CD14-positive monocyte (primary cell): Measurements from ENCODE around the gene AOPEP. TPM values are rescaled to one million over a fixed set of nuclear protein-coding genes. Genes with fewer than 3 reads are reported as not detected.

Source experiments
- DNase-seq, 3 donors: peaks; one replicate each; pipeline ENCODE4 v3.0.0-alpha.2; 2011 to 2022
- H2AFZ ChIP-seq: 2 replicates; pipeline ENCODE4 v1.6.0; 2012; ENCODE audit warnings: mild to moderate bottlenecking, low read depth, low read length, inconsistent platforms; ENCODE audit not compliant: insufficient read depth, poor library complexity, severe bottlenecking
- H3K27ac ChIP-seq, 2 donors: 1 replicate in 1 of 2; 2 replicates in 1 of 2; pipeline ENCODE4 v1.5.1; 2012 to 2013; ENCODE audit warnings: low read length in 2 of 2, control low read depth in 1 of 2, inconsistent platforms in 1 of 2, low read depth in 1 of 2, mild to moderate bottlenecking in 1 of 2
- H3K27me3 ChIP-seq, 2 donors: one replicate each; pipeline versions ENCODE4 v1.6.0 to v1.6.1; 2011 to 2013; ENCODE audit warnings: low read length in 2 of 2; ENCODE audit not compliant: control insufficient read depth in 2 of 2, insufficient read depth in 2 of 2
- H3K36me3 ChIP-seq, 2 donors: replicated peaks in 1 of 2; 1 replicate in 1 of 2; 2 replicates in 1 of 2; pipeline versions ENCODE4 v1.5.1 to v1.6.1; 2012 to 2013; ENCODE audit warnings: low read length in 2 of 2, control low read depth in 1 of 2, inconsistent platforms in 1 of 2, mild to moderate bottlenecking in 1 of 2; ENCODE audit not compliant: insufficient read depth in 2 of 2, control insufficient read depth in 1 of 2
- H3K4me1 ChIP-seq, 2 donors: 1 replicate in 1 of 2; 2 replicates in 1 of 2; pipeline versions ENCODE4 v1.5.1 to v1.6.1; 2012 to 2013; ENCODE audit warnings: low read length in 2 of 2, control low read depth in 1 of 2, inconsistent platforms in 1 of 2, mild to moderate bottlenecking in 1 of 2, moderate library complexity in 1 of 2; ENCODE audit not compliant: insufficient read depth in 2 of 2, control insufficient read depth in 1 of 2
- H3K4me2 ChIP-seq: replicated peaks from 2 replicates; pipeline ENCODE3; 2012; ENCODE audit warnings: low read length, moderate library complexity, mild to moderate bottlenecking; ENCODE audit not compliant: poor library complexity, severe bottlenecking; ENCODE audit errors: extremely low read depth
- H3K4me3 ChIP-seq, 3 experiments: fragments of 200-600 bp in 1 of 3; sonication (generic) in 1 of 3; replicated peaks in 1 of 3; 1 replicate in 2 of 3; 2 replicates in 1 of 3; pipeline ENCODE4 v1.5.1; 2011 to 2013; ENCODE audit warnings: low read length in 3 of 3, mild to moderate bottlenecking in 3 of 3, control low read depth in 2 of 3, low read depth in 2 of 3, inconsistent platforms in 1 of 3, moderate library complexity in 1 of 3
- H3K79me2 ChIP-seq: 2 replicates; pipeline ENCODE4 v1.6.0; 2012; ENCODE audit warnings: mild to moderate bottlenecking, control low read depth, inconsistent platforms, low read length, moderate library complexity; ENCODE audit not compliant: insufficient read depth
- H3K9ac ChIP-seq: 2 replicates; pipeline ENCODE4 v1.6.0; 2017; ENCODE audit warnings: low read length, mild to moderate bottlenecking; ENCODE audit not compliant: insufficient read depth, poor library complexity, severe bottlenecking
- H3K9me3 ChIP-seq, 2 donors: replicated peaks in 1 of 2; 1 replicate in 1 of 2; 2 replicates in 1 of 2; pipeline versions ENCODE4 v1.5.1 to v1.6.1; 2012 to 2013; ENCODE audit warnings: low read length in 2 of 2, control low read depth in 1 of 2; ENCODE audit not compliant: control insufficient read depth in 1 of 2, insufficient read depth in 1 of 2
- H4K20me1 ChIP-seq: 2 replicates; pipeline ENCODE4 v1.6.0; 2012; ENCODE audit warnings: mild to moderate bottlenecking, low read length, control low read depth, moderate library complexity; ENCODE audit not compliant: insufficient read depth
- H3K27ac Mint-ChIP-seq, 7 donors: one replicate each; pipeline ENCODE4 v1.8.0; 2020; ENCODE audit warnings: mild to moderate bottlenecking in 7 of 7, mixed read lengths in 7 of 7, moderate library complexity in 6 of 7, inconsistent platforms in 2 of 7
- H3K27me3 Mint-ChIP-seq, 3 donors: one replicate each; pipeline ENCODE4 v1.8.0; 2021 to 2022; ENCODE audit warnings: low read depth in 3 of 3, mild to moderate bottlenecking in 3 of 3, mixed read lengths in 3 of 3, moderate library complexity in 3 of 3, inconsistent platforms in 1 of 3
- H3K36me3 Mint-ChIP-seq, 2 donors: one replicate each; pipeline ENCODE4 v1.8.0; 2020; ENCODE audit warnings: mixed read lengths in 2 of 2, inconsistent platforms in 1 of 2, mild to moderate bottlenecking in 1 of 2
- H3K4me1 Mint-ChIP-seq: one replicate; pipeline ENCODE4 v1.8.0; 2020; ENCODE audit warnings: mild to moderate bottlenecking, mixed read lengths
- H3K4me3 Mint-ChIP-seq, 2 donors: one replicate each; pipeline ENCODE4 v1.8.0; 2020; ENCODE audit warnings: mild to moderate bottlenecking in 2 of 2, mixed read lengths in 2 of 2, moderate library complexity in 1 of 2
- H3K9me3 Mint-ChIP-seq, 7 donors: one replicate each; pipeline ENCODE4 v1.8.0; 2020 to 2022; ENCODE audit warnings: mixed read lengths in 7 of 7, mild to moderate bottlenecking in 6 of 7, moderate library complexity in 6 of 7, inconsistent platforms in 2 of 7
- CTCF ChIP-seq: fragments of 200-600 bp; IDR thresholded peaks from one replicate; pipeline ENCODE4 v1.8.0; 2022; ENCODE audit warnings: antibody characterized with exemption, mild to moderate bottlenecking
- WGBS: methylation state at CpG from one replicate; pipeline ENCODE4 v1.1.5; 2013; ENCODE audit warnings: missing lambda C conversion rate; ENCODE audit not compliant: insufficient coverage; 5-methylcytosine and 5-hydroxymethylcytosine counted together
- intact Hi-C, 2 donors: fragments of 100-400 bp; cut with micrococcal nuclease; formaldehyde crosslinking; loops; one replicate each; pipeline versions ENCODE4 v1.15.0 to v1.15.1; 2023
- polyA plus RNA-seq, 3 donors: library from polyadenylated mRNA; depleted of rRNA in 1 of 3; unstranded in 2 of 3; stranded (reverse) in 1 of 3; fragments of 300-500 nt in 2 of 3; fragments of >200 nt in 1 of 3; fragmentation: Illumina TruSeq in 2 of 3; gene quantifications; 1 replicate in 2 of 3; 2 replicates in 1 of 3; pipeline ENCODE4 v1.2.3, GENCODE V29; 2012 to 2021

Gene AOPEP
- polyA plus RNA-seq, 3 donors, result 3.0 to 4.1 (median 3.1) TPM

GRCh38 chr9:94879230-94879629 lies 152.7 kb downstream of the AOPEP start:
- Histone ChIP-seq H3K9me3 (no peaks in the 10 kb centered on the region), H3K9ac (no peak overlapping the region), H3K27ac (no peak overlapping the region), H3K4me1 (no peaks in the 10 kb centered on the region), H3K4me3 (no peak overlapping the region), H3K79me2 (no peaks in the 10 kb centered on the region), H3K4me2 (no peak overlapping the region), H3K36me3 (no peaks in the 10 kb centered on the region), H2AFZ (no peak overlapping the region), H3K27me3 (no peaks in the 10 kb centered on the region), H4K20me1 (no peaks in the 10 kb centered on the region)
- TF ChIP-seq CTCF, result no peak
- Mint-ChIP-seq H3K4me3 (no peak overlapping the region), H3K36me3 (peaks cover 0 to 1% of the 10 kb centered on the region in 2 donors), H3K27me3 (peaks cover 0 to 3% (median 0%) of the 10 kb centered on the region in 3 donors), H3K9me3 (no peaks in the 10 kb centered on the region), H3K27ac (no peak overlapping the region), H3K4me1 (peaks cover 11% of the 10 kb centered on the region)
- intact Hi-C loops, result no loop called here
- DNase-seq, result no peak

GRCh38 chr9:94881023-94881422 lies 154.5 kb downstream of the AOPEP start:
- H3K9ac ChIP-seq, result no peak overlapping the region
- H3K4me3 Mint-ChIP-seq, result no peak overlapping the region
- no peaks in the 10 kb centered on the region for H3K4me1 ChIP-seq
- no peak overlapping the region for H3K4me2 ChIP-seq
- no peaks in the 10 kb centered on the region for H3K36me3 Mint-ChIP-seq
- H3K27me3 Mint-ChIP-seq, result peaks cover 0 to 3% (median 0%) of the 10 kb centered on the region in 3 donors
- no peak for DNase-seq
- no peak overlapping the region for H3K4me3 ChIP-seq
- 100% methylated on average over 1 of the region's 1 CpG for WGBS
- H3K27ac ChIP-seq, result no peak overlapping the region
- no peaks in the 10 kb centered on the region for H3K27me3 ChIP-seq
- no peaks in the 10 kb centered on the region for H3K79me2 ChIP-seq
- no peak for TF ChIP-seq CTCF
- no peaks in the 10 kb centered on the region for H3K9me3 ChIP-seq
- no peak overlapping the region for H2AFZ ChIP-seq
- H3K27ac Mint-ChIP-seq, result no peak overlapping the region
- no peaks in the 10 kb centered on the region for H4K20me1 ChIP-seq
- H3K36me3 ChIP-seq, result no peaks in the 10 kb centered on the region
- H3K4me1 Mint-ChIP-seq, result peaks cover 11% of the 10 kb centered on the region
- no peaks in the 10 kb centered on the region for H3K9me3 Mint-ChIP-seq
- intact Hi-C loops, result no loop called here
